Neural progenitor cell (in vitro differentiated cells): ENCODE results near the gene BLCAP. TPM values are rescaled to one million over a fixed set of nuclear protein-coding genes. Genes with fewer than 3 reads are reported as not detected.

Experiments used
- DNase-seq: peaks from one replicate; pipeline ENCODE4 v3.0.0-alpha.2; 2016; ENCODE audit warnings: low spot score
- H2AFZ ChIP-seq: fragments of 200-600 bp; sonication (generic); replicated peaks from 2 replicates; pipeline ENCODE4 v1.6.1; 2016; ENCODE audit warnings: antibody characterized with exemption
- H3F3A ChIP-seq: fragments of 200-600 bp; sonication (generic); 2 replicates; pipeline ENCODE4 v1.6.1; 2016; ENCODE audit warnings: antibody characterized with exemption, low read depth
- H3K27ac ChIP-seq: fragments of 200-600 bp; sonication (generic); 2 replicates; pipeline ENCODE4 v1.5.1; 2016; ENCODE audit warnings: mild to moderate bottlenecking
- H3K27me3 ChIP-seq: fragments of 200-600 bp; sonication (generic); 2 replicates; pipeline ENCODE4 v1.6.1; 2016; ENCODE audit warnings: mild to moderate bottlenecking, moderate library complexity
- H3K36me3 ChIP-seq: fragments of 200-600 bp; sonication (generic); 2 replicates; pipeline ENCODE4 v1.5.1; 2016
- H3K4me1 ChIP-seq: fragments of 200-600 bp; sonication (generic); 2 replicates; pipeline ENCODE4 v1.6.1; 2016; ENCODE audit warnings: mixed run types
- H3K4me2 ChIP-seq: fragments of 200-600 bp; sonication (generic); 2 replicates; pipeline ENCODE4 v1.6.1; 2016
- H3K4me3 ChIP-seq: fragments of 200-600 bp; sonication (generic); 2 replicates; pipeline ENCODE4 v1.5.1; 2016
- H3K79me2 ChIP-seq: fragments of 200-600 bp; sonication (generic); 2 replicates; pipeline ENCODE4 v1.6.1; 2016; ENCODE audit warnings: low read depth
- H3K9ac ChIP-seq: fragments of 200-600 bp; sonication (generic); 2 replicates; pipeline ENCODE4 v1.6.1; 2016
- H3K9me3 ChIP-seq: fragments of 200-600 bp; sonication (generic); 2 replicates; pipeline ENCODE4 v1.5.1; 2016; ENCODE audit warnings: low read depth
- H4K20me1 ChIP-seq: fragments of 200-600 bp; sonication (generic); 2 replicates; pipeline ENCODE4 v1.6.1; 2016; ENCODE audit warnings: low read depth
- H3K27ac Mint-ChIP-seq: 3 replicates; pipeline ENCODE4 v1.8.0; 2021; ENCODE audit warnings: mixed read lengths
- H3K27me3 Mint-ChIP-seq: 2 replicates; pipeline ENCODE4 v1.8.0; 2022; ENCODE audit warnings: low read depth, mild to moderate bottlenecking, inconsistent platforms, moderate library complexity, mixed read lengths; ENCODE audit not compliant: insufficient read depth
- H3K36me3 Mint-ChIP-seq: 3 replicates; pipeline ENCODE4 v1.8.0; 2021; ENCODE audit warnings: mixed read lengths
- H3K4me1 Mint-ChIP-seq: 3 replicates; pipeline ENCODE4 v1.8.0; 2021; ENCODE audit warnings: mixed read lengths
- H3K4me3 Mint-ChIP-seq: 3 replicates; pipeline ENCODE4 v1.8.0; 2021; ENCODE audit warnings: mild to moderate bottlenecking, moderate library complexity, mixed read lengths
- H3K9me3 Mint-ChIP-seq: 3 replicates; pipeline ENCODE4 v1.8.0; 2020; ENCODE audit warnings: mixed read lengths
- EZH2 ChIP-seq: fragments of 200-600 bp; sonication (generic); IDR thresholded peaks from 2 replicates; pipeline ENCODE4 v1.6.1; 2017; ENCODE audit warnings: antibody characterized with exemption, mild to moderate bottlenecking, moderate library complexity
- EZH2phosphoT487 ChIP-seq: fragments of 200-600 bp; sonication (generic); IDR thresholded peaks from 2 replicates; pipeline ENCODE4 v1.6.1; 2017; ENCODE audit warnings: antibody characterized with exemption
- total RNA-seq: library from RNA; depleted of rRNA; stranded (reverse); fragments of >200 nt; gene quantifications from 2 replicates; pipeline ENCODE4 v1.2.3, GENCODE V29; 2015; ENCODE audit warnings: low replicate concordance
- TF ChIP-seq, protein P1 (sequence below): fragments of 200-600 bp; sonication (generic); IDR thresholded peaks from 2 replicates; pipeline ENCODE4 v1.5.1; 2017; ENCODE audit warnings: antibody characterized with exemption, mild to moderate bottlenecking

Gene BLCAP
- total RNA-seq, 1 donor from 2014 or later = 46.4 TPM

DNA sequence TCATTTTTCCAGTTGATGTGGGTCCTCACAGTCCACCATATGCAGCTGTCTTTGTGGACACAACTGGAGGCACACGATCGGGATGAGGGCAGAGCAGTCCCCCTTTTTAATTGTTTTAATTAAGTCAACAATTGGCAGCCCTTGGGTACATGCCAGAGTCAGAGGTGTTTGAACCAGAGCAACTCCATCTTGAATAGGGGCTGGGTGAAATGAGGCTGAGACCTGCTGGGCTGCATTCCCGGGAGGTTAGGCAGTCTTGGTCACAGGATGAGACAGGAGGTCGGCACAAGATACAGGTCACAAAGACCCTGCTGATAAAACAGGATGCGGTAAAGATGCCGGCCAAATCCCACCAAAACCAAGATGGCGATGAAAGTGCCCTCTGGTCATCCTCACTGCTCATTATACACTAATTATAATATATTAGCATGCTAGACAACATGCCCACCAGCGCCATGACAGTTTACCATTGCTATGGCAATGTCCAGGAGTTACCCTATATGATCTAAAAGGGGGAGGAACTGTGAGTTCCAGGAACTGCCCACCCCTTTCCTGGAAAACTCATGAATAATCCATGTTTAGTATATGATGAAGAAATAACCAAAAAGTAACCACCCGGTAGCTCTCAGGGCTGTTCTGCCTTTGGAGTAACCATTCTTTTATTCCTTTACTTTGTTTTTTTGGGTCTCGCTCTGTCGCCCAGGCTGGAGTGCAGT is 31.8 kb upstream of the BLCAP start:
- Mint-ChIP-seq H3K27me3 (peaks cover 17% of the 10 kb centered on the region), H3K4me1 (no peaks in the 10 kb centered on the region), H3K4me3 (no peak overlapping the region), H3K27ac (no peak overlapping the region), H3K9me3 (no peaks in the 10 kb centered on the region), H3K36me3 (no peaks in the 10 kb centered on the region)
- Histone ChIP-seq H3K4me1 (no peaks in the 10 kb centered on the region), H3K4me3 (no peak overlapping the region), H3K27ac (no peak overlapping the region), H3K9me3 (no peaks in the 10 kb centered on the region), H3F3A (no peaks in the 10 kb centered on the region), H3K79me2 (no peaks in the 10 kb centered on the region), H3K4me2 (no peak overlapping the region), H3K27me3 (peaks cover 9% of the 10 kb centered on the region), H3K9ac (no peak overlapping the region), H4K20me1 (no peaks in the 10 kb centered on the region), H2AFZ (no peak overlapping the region), H3K36me3 (no peaks in the 10 kb centered on the region)
- TF ChIP-seq EZH2phosphoT487 (no peak), EZH2 (no peak)
- TF ChIP-seq, protein P1, sequence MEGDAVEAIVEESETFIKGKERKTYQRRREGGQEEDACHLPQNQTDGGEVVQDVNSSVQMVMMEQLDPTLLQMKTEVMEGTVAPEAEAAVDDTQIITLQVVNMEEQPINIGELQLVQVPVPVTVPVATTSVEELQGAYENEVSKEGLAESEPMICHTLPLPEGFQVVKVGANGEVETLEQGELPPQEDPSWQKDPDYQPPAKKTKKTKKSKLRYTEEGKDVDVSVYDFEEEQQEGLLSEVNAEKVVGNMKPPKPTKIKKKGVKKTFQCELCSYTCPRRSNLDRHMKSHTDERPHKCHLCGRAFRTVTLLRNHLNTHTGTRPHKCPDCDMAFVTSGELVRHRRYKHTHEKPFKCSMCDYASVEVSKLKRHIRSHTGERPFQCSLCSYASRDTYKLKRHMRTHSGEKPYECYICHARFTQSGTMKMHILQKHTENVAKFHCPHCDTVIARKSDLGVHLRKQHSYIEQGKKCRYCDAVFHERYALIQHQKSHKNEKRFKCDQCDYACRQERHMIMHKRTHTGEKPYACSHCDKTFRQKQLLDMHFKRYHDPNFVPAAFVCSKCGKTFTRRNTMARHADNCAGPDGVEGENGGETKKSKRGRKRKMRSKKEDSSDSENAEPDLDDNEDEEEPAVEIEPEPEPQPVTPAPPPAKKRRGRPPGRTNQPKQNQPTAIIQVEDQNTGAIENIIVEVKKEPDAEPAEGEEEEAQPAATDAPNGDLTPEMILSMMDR = no peak
- no peak for DNase-seq

DNA sequence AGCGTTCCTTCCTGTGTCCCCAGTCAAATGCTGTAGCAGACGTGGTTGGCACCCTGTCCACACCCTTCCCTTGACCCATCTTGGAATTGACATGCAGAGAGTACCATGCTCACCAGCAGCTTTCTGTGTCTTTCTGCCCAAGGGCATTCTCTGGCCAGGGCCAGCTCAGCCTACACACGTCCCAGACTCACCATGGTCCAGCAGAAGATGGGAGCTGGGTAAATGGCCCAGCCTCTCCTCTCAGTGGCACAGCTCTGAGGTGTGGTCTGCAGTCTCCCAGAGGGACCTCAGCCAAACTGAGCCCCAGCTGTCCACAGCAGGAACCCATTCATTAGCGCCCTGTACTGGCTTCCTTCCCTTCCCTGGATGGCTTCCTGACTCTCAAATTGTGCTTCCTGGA is 31.1 kb upstream of the BLCAP start:
- H3K9me3 Mint-ChIP-seq = no peaks in the 10 kb centered on the region
- Histone ChIP-seq H3K27ac (no peak overlapping the region), H3K4me2 (no peak overlapping the region), H3K9me3 (no peaks in the 10 kb centered on the region), H3K9ac (no peak overlapping the region), H3K36me3 (no peaks in the 10 kb centered on the region), H3K27me3 (peaks cover 4% of the 10 kb centered on the region), H3F3A (no peaks in the 10 kb centered on the region), H3K4me3 (no peak overlapping the region), H4K20me1 (no peaks in the 10 kb centered on the region), H2AFZ (no peak overlapping the region), H3K4me1 (no peaks in the 10 kb centered on the region), H3K79me2 (no peaks in the 10 kb centered on the region)
- H3K27ac Mint-ChIP-seq = no peak overlapping the region
- H3K36me3 Mint-ChIP-seq = no peaks in the 10 kb centered on the region
- H3K27me3 Mint-ChIP-seq = peaks cover 17% of the 10 kb centered on the region
- DNase-seq = no peak
- no peaks in the 10 kb centered on the region for H3K4me1 Mint-ChIP-seq
- TF ChIP-seq, protein P1 = no peak
- TF ChIP-seq EZH2 = no peak
- no peak for TF ChIP-seq EZH2phosphoT487
- no peak overlapping the region for H3K4me3 Mint-ChIP-seq

DNA sequence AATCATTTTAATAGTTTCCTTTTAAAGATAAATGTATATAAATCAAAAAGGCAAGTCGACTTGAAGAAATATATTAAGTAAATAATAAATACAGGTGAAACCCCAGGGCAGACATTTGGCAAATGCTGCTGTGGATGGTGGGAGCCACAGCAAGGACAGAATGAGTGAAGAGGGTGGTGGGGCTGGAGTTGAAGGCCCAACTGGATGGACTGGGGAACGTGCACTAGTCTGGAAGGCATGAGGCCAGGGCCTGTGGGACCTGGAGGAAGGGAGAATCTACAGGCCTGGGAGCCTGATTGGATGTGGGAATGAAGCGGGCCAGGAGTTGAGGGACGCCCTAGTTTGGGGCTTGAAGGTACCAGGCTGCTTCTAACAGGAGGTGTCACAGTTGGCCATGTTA is 30.6 kb upstream of the BLCAP start:
- no peak overlapping the region for H3K27ac ChIP-seq
- no peaks in the 10 kb centered on the region for H3K79me2 ChIP-seq
- Mint-ChIP-seq H3K27ac (no peak overlapping the region), H3K27me3 (peaks cover 14% of the 10 kb centered on the region), H3K4me3 (no peak overlapping the region), H3K4me1 (no peaks in the 10 kb centered on the region), H3K9me3 (no peaks in the 10 kb centered on the region), H3K36me3 (no peaks in the 10 kb centered on the region)
- H3K4me3 ChIP-seq = no peak overlapping the region
- TF ChIP-seq EZH2phosphoT487 (no peak), EZH2 (no peak)
- TF ChIP-seq, protein P1 = no peak
- DNase-seq = no peak
- H3K9ac ChIP-seq = no peak overlapping the region
- H2AFZ ChIP-seq = no peak overlapping the region
- H3K9me3 ChIP-seq = no peaks in the 10 kb centered on the region
- H3K36me3 ChIP-seq = no peaks in the 10 kb centered on the region
- no peaks in the 10 kb centered on the region for H3K27me3 ChIP-seq
- H3K4me2 ChIP-seq = no peak overlapping the region
- H3K4me1 ChIP-seq = no peaks in the 10 kb centered on the region
- no peaks in the 10 kb centered on the region for H3F3A ChIP-seq
- no peaks in the 10 kb centered on the region for H4K20me1 ChIP-seq
